Aorta (tissue), 5 donors: Measurements from ENCODE around the gene TOMM5. TPM values are rescaled to one million over a fixed set of nuclear protein-coding genes. Genes with fewer than 3 reads are reported as not detected.
A peak's percentile ranks its signal among the peaks of the same experiment; 100 is the strongest.

Source experiments
- ATAC-seq: fragments of 200-7000 bp; cut with Tn5 transposase; one replicate; pipeline ENCODE4 v1.9.1; 2022; ENCODE audit warnings: moderate library complexity; ENCODE audit not compliant: low FRiP score
- DNase-seq, 2 donors: peaks; one replicate each; pipeline ENCODE4 v3.0.0-alpha.2; 2020
- H3K27ac ChIP-seq, 2 donors: one replicate each; pipeline ENCODE4 v1.5.1; 2013; ENCODE audit warnings: low read length in 2 of 2, mild to moderate bottlenecking in 2 of 2, moderate library complexity in 2 of 2, control low read depth in 1 of 2, inconsistent platforms in 1 of 2, low read depth in 1 of 2
- H3K27me3 ChIP-seq, 2 donors: one replicate each; pipeline ENCODE4 v1.6.1; 2013; ENCODE audit warnings: control low read depth in 1 of 2, low read length in 1 of 2, mild to moderate bottlenecking in 1 of 2, moderate library complexity in 1 of 2; ENCODE audit not compliant: insufficient read depth in 2 of 2, control insufficient read depth in 1 of 2
- H3K36me3 ChIP-seq, 2 donors: one replicate each; pipeline ENCODE4 v1.6.1; 2013; ENCODE audit warnings: control low read depth in 1 of 2, low read length in 1 of 2, mild to moderate bottlenecking in 1 of 2; ENCODE audit not compliant: insufficient read depth in 2 of 2, control insufficient read depth in 1 of 2
- H3K4me1 ChIP-seq, 2 donors: one replicate each; pipeline ENCODE4 v1.6.1; 2013; ENCODE audit warnings: low read length in 2 of 2, control low read depth in 1 of 2, mild to moderate bottlenecking in 1 of 2, moderate library complexity in 1 of 2; ENCODE audit not compliant: insufficient read depth in 2 of 2, control insufficient read depth in 1 of 2
- H3K4me3 ChIP-seq, 2 donors: one replicate each; pipeline ENCODE4 v1.5.1; 2013; ENCODE audit warnings: low read length in 2 of 2, control low read depth in 1 of 2, mild to moderate bottlenecking in 1 of 2
- H3K9me3 ChIP-seq: one replicate; pipeline ENCODE4 v1.6.1; 2013; ENCODE audit warnings: mild to moderate bottlenecking, low read length; ENCODE audit not compliant: control insufficient read depth
- WGBS, 2 donors: extraction: QIAGEN DNeasy Blood & Tissue Kit; methylation state at CpG; one replicate each; pipeline ENCODE4 v1.1.7; 2013; 5-methylcytosine and 5-hydroxymethylcytosine counted together
- intact Hi-C, 2 donors: fragments of 100-400 bp; cut with DNase I; formaldehyde crosslinking; loops; one replicate each; pipeline versions ENCODE4 v1.14.2 to v1.15.0; 2022
- long read RNA-seq, 2 donors: library from polyadenylated mRNA; unstranded; transcript quantifications; one replicate each; pipeline ENCODE4 v2.0.0, GENCODE V29; 2020 to 2021
- polyA plus RNA-seq, 2 donors: library from polyadenylated mRNA; stranded (reverse); fragments of 200-250 nt; gene quantifications; one replicate each; pipeline ENCODE4 v1.2.3, GENCODE V29; 2013
- total RNA-seq, 2 donors: library from RNA; stranded (reverse); fragmentation: NEBNext Ultra II Directional; extraction: Animal tissue kit (Norgen Biotek cat#: 25700); gene quantifications; one replicate each; pipeline ENCODE4 v1.2.1, GENCODE V29; 2021
- donor health status: healthy with polysubstance abuse.
- donor health status: Bipolar disorder and iron deficiency.
- donor health status: DM: no; HTN: no; CAD: no.
- donor health status: DM: no; HTN: no; CAD: no.
- donor health status: DM: yes; HTN: yes; CAD: no.

The TOMM5 gene
- total RNA-seq: 10 to 100 TPM; 39.8 to 52.1 TPM
- 100 to 1,000 TPM in 1 of 2 donors, 10 to 100 TPM in 1; 75.2 to 171 TPM for polyA plus RNA-seq
- long read RNA-seq, donor 1, transcript TOMM5-201 (2 exons, 751 nt): major isoform, 19 of 19 reads
- long read RNA-seq, donor 1, partial matches to known transcripts: 0 of 19 reads
- long read RNA-seq, donor 1, other reads (novel, unspliced or antisense): 0 of 19 reads
- long read RNA-seq, donor 2, transcript TOMM5-201 (2 exons, 751 nt): major isoform, 24 of 25 reads
- long read RNA-seq, donor 2, partial matches to known transcripts: 0 of 25 reads
- long read RNA-seq, donor 2, other reads (novel, unspliced or antisense): 1 of 25 reads

- whole genome bisulfite sequencing, 2 donors: 0% methylated on average over 71 to 72 of the region's 72 CpGs
- Histone ChIP-seq H3K9me3 (no peaks in the 10 kb centered on the region), H3K27me3 (no peaks in the 10 kb centered on the region), H3K4me1 (no peaks in the 10 kb centered on the region), H3K4me3 (peak within 1 kb of the TSS; percentile 84 to 96), H3K27ac (peak within 1 kb of the TSS in 1 of 2 donors; percentile 28), H3K36me3 (peaks cover 0 to 2% of the 10 kb centered on the region in 2 donors)
- ATAC-seq: peak; percentile 98
- intact Hi-C loops: loop anchor here (2.0 to 5.0 kb wide), 2 partner anchors 106 to 110 kb away; no protein-coding TSS in a partner anchor
- peak; percentile 96 to 97 for DNase-seq
Measured at GRCh38 chr9:37592108-37592951, at the start of gene TOMM5. TOMM5 (minus strand) TSS chr9:37592597; CDS start chr9:37592532, 65 bp downstream.

DNA sequence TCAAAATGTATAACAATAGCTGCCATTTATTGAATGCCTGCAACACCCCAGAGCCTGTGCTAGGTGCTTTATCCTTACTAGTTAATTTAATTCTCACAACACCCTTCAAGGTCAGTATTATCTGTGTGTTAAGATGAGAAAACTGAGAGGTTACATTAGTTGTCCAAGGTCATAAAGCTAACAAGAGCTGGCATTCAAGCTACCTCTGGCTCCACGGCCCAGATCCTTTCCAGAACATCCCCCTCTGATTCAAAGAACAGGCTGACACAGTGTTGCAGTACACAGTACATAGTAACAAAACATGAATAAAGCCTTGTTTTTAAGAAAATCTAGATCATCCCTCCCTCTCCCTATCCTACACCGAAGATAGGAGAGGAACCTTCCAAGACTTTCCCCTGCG is 48.9 kb upstream of the TOMM5 start:
- Histone ChIP-seq H3K4me1 (no peaks in the 10 kb centered on the region), H3K27ac (no peak overlapping the region), H3K27me3 (peaks cover 0 to 2% of the 10 kb centered on the region in 2 donors), H3K9me3 (no peaks in the 10 kb centered on the region), H3K36me3 (no peaks in the 10 kb centered on the region), H3K4me3 (no peak overlapping the region)
- DNase-seq (no peak), ATAC-seq (no peak)
- 67 to 72% methylated on average over 3 of the region's 3 CpGs for WGBS, 2 donors
- intact Hi-C loops: no loop called here

GRCh38 chr9:37640246-37640645 is 47.8 kb upstream of the TOMM5 start:
- 70 to 75% methylated on average over 3 of the region's 3 CpGs for WGBS, 2 donors
- no peaks in the 10 kb centered on the region for H3K36me3 ChIP-seq
- DNase-seq: no peak
- intact Hi-C loops: no loop called here
- H3K27me3 ChIP-seq: peaks cover 0 to 2% of the 10 kb centered on the region in 2 donors
- H3K4me1 ChIP-seq: no peaks in the 10 kb centered on the region
- no peaks in the 10 kb centered on the region for H3K9me3 ChIP-seq
- H3K27ac ChIP-seq: no peak overlapping the region
- no peak for ATAC-seq
- H3K4me3 ChIP-seq: no peak overlapping the region

DNA sequence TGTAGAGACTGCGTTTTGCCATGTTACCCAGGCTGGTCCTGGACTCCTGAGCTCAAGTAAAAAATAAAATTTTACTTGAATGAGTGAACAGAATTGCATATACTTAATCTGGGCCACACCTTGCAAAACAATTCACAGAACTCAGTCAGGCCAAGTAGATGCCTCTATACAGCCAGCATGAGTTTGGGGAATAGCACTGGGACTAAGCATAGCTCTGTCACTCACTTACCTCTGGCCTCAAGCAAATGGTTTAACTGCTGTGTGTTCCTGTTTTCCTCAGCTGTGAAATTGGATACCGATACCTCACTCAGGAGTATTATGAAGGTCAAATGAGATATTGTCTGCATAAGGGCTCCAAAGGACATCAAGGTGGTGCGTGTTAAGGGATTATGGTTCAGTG is 47.4 kb upstream of the TOMM5 start:
- Histone ChIP-seq H3K36me3 (no peaks in the 10 kb centered on the region), H3K4me3 (no peak overlapping the region), H3K27me3 (peaks cover 0 to 2% of the 10 kb centered on the region in 2 donors), H3K9me3 (no peaks in the 10 kb centered on the region), H3K4me1 (no peaks in the 10 kb centered on the region), H3K27ac (no peak overlapping the region)
- no peak for ATAC-seq
- WGBS, 2 donors: 81 to 82% methylated on average over 3 of the region's 3 CpGs
- intact Hi-C loops: loop anchor here in 1 of 2 donors (10.0 kb wide), 1 partner anchor 45 kb away; no protein-coding TSS in a partner anchor
- DNase-seq: no peak

GRCh38 chr9:37639109-37639762 is 46.8 kb upstream of the TOMM5 start:
- WGBS, 2 donors: 43 to 48% methylated on average over 4 of the region's 4 CpGs
- Histone ChIP-seq H3K27ac (no peak overlapping the region), H3K9me3 (no peaks in the 10 kb centered on the region), H3K27me3 (peaks cover 0 to 2% of the 10 kb centered on the region in 2 donors), H3K36me3 (no peaks in the 10 kb centered on the region), H3K4me3 (no peak overlapping the region), H3K4me1 (no peaks in the 10 kb centered on the region)
- DNase-seq (no peak), ATAC-seq (no peak)
- intact Hi-C loops: loop anchor here in 1 of 2 donors (10.0 kb wide), 1 partner anchor 46 kb away; no protein-coding TSS in a partner anchor

- ATAC-seq: peak; percentile 26
- DNase-seq: no peak
- Histone ChIP-seq H3K36me3 (no peaks in the 10 kb centered on the region), H3K9me3 (no peaks in the 10 kb centered on the region), H3K27ac (no peak overlapping the region), H3K27me3 (peaks cover 0 to 2% of the 10 kb centered on the region in 2 donors), H3K4me1 (no peaks in the 10 kb centered on the region), H3K4me3 (no peak overlapping the region)
- 91 to 92% methylated on average over 36 to 39 of the region's 39 CpGs for WGBS, 2 donors
- intact Hi-C loops: loop anchor here in 1 of 2 donors (10.0 kb wide), 1 partner anchor 48 kb away; no protein-coding TSS in a partner anchor
Measured at GRCh38 chr9:37636511-37637448, 44.4 kb upstream of the TOMM5 start.

- Histone ChIP-seq H3K27me3 (no peaks in the 10 kb centered on the region), H3K9me3 (no peaks in the 10 kb centered on the region), H3K4me1 (no peaks in the 10 kb centered on the region), H3K4me3 (no peak overlapping the region), H3K27ac (no peak overlapping the region), H3K36me3 (no peaks in the 10 kb centered on the region)
- DNase-seq: no peak
- 79 to 84% methylated on average over 16 of the region's 16 CpGs for WGBS, 2 donors
- intact Hi-C loops: loop anchor here in 1 of 2 donors (10.0 kb wide), 1 partner anchor 49 kb away; no protein-coding TSS in a partner anchor
- peak; percentile 44 for ATAC-seq
Measured at GRCh38 chr9:37635808-37636207, 43.4 kb upstream of the TOMM5 start.
